ENCODE measurements around the gene MACROH2A1.

Gene MACROH2A1

GRCh38 chr5:135440916-135441315, 41.9 kb upstream of the MACROH2A1 start:
- H3K27ac Mint-ChIP-seq: no peak overlapping the region
- peaks cover 47% of the 10 kb centered on the region for H3K27me3 Mint-ChIP-seq
- no peaks in the 10 kb centered on the region for H3K4me1 Mint-ChIP-seq
- H3K4me3 Mint-ChIP-seq: no peak overlapping the region
- CTCF ChIA-PET: interaction anchor here (1.3 to 2.5 kb wide), 4 partner anchors 16 to 125 kb away, joined by 4 to 9 read pairs (median 8); no protein-coding TSS in a partner anchor
- H3K9me3 Mint-ChIP-seq: no peaks in the 10 kb centered on the region
- H3K36me3 Mint-ChIP-seq: no peaks in the 10 kb centered on the region
- DNase-seq: no peak

GRCh38 chr5:135439231-135440205, 40.5 kb upstream of the MACROH2A1 start:
- DNase-seq: no peak
- Mint-ChIP-seq H3K9me3 (no peaks in the 10 kb centered on the region), H3K4me3 (no peak overlapping the region), H3K27ac (no peak overlapping the region), H3K36me3 (no peaks in the 10 kb centered on the region), H3K27me3 (peaks cover 53% of the 10 kb centered on the region), H3K4me1 (no peaks in the 10 kb centered on the region)
- CTCF ChIA-PET: interaction anchor here (0.8 to 2.5 kb wide), 3 partner anchors 14 to 126 kb away, joined by 3 to 8 read pairs (median 6); no protein-coding TSS in a partner anchor

GRCh38 chr5:135438636-135439221, 39.7 kb upstream of the MACROH2A1 start:
- Mint-ChIP-seq H3K4me3 (no peak overlapping the region), H3K9me3 (no peaks in the 10 kb centered on the region)

GRCh38 chr5:135437796-135438560, 38.9 kb upstream of the MACROH2A1 start:
- no peak overlapping the region for H3K27ac Mint-ChIP-seq

More at GRCh38 chr5:135438636-135439221, 39.7 kb upstream of the MACROH2A1 start:
- H3K27ac Mint-ChIP-seq: no peak overlapping the region
- H3K4me1 Mint-ChIP-seq: no peaks in the 10 kb centered on the region
- H3K27me3 Mint-ChIP-seq: peaks cover 58% of the 10 kb centered on the region
- CTCF ChIA-PET: interaction anchor here (0.8 to 2.5 kb wide), 3 partner anchors 13 to 127 kb away, joined by 3 to 8 read pairs (median 6); no protein-coding TSS in a partner anchor
- no peaks in the 10 kb centered on the region for H3K36me3 Mint-ChIP-seq
- no peak for DNase-seq

GRCh38 chr5:135437422-135437795, 38.4 kb upstream of the MACROH2A1 start:
- no peak for DNase-seq
- H3K4me1 Mint-ChIP-seq: no peaks in the 10 kb centered on the region
- no peaks in the 10 kb centered on the region for H3K36me3 Mint-ChIP-seq
- H3K27ac Mint-ChIP-seq: no peak overlapping the region
- peaks cover 54% of the 10 kb centered on the region for H3K27me3 Mint-ChIP-seq
- no peak overlapping the region for H3K4me3 Mint-ChIP-seq
- CTCF ChIA-PET: no interaction called here
- H3K9me3 Mint-ChIP-seq: no peaks in the 10 kb centered on the region

More at GRCh38 chr5:135437796-135438560, 38.9 kb upstream of the MACROH2A1 start:
- no peaks in the 10 kb centered on the region for H3K4me1 Mint-ChIP-seq
- H3K36me3 Mint-ChIP-seq: no peaks in the 10 kb centered on the region
- H3K9me3 Mint-ChIP-seq: no peaks in the 10 kb centered on the region
- peaks cover 59% of the 10 kb centered on the region for H3K27me3 Mint-ChIP-seq
- DNase-seq: no peak
- no peak overlapping the region for H3K4me3 Mint-ChIP-seq
- CTCF ChIA-PET: no interaction called here

GRCh38 chr5:135436951-135437418, 38.0 kb upstream of the MACROH2A1 start:
- no peak for DNase-seq
- H3K36me3 Mint-ChIP-seq: no peaks in the 10 kb centered on the region
- H3K27ac Mint-ChIP-seq: no peak overlapping the region
- H3K9me3 Mint-ChIP-seq: no peaks in the 10 kb centered on the region
- no peaks in the 10 kb centered on the region for H3K4me1 Mint-ChIP-seq
- CTCF ChIA-PET: interaction anchor here (2.8 kb wide), 1 partner anchor 11 kb away, joined by 9 read pairs; no protein-coding TSS in a partner anchor
- no peak overlapping the region for H3K4me3 Mint-ChIP-seq
- peaks cover 54% of the 10 kb centered on the region for H3K27me3 Mint-ChIP-seq

- Mint-ChIP-seq H3K4me3 (no peak overlapping the region), H3K27me3 (peaks cover 48% of the 10 kb centered on the region)
Observed at GRCh38 chr5:135435467-135436330, 36.7 kb upstream of the MACROH2A1 start.

GRCh38 chr5:135434591-135435466, 35.8 kb upstream of the MACROH2A1 start:
- H3K4me1 Mint-ChIP-seq: no peaks in the 10 kb centered on the region

More at GRCh38 chr5:135435467-135436330, 36.7 kb upstream of the MACROH2A1 start:
- H3K4me1 Mint-ChIP-seq: no peaks in the 10 kb centered on the region
- H3K27ac Mint-ChIP-seq: no peak overlapping the region
- no peaks in the 10 kb centered on the region for H3K9me3 Mint-ChIP-seq
- H3K36me3 Mint-ChIP-seq: no peaks in the 10 kb centered on the region
- DNase-seq: no peak
- CTCF ChIA-PET: interaction anchor here (1.0 to 2.8 kb wide), 2 partner anchors 10 to 116 kb away, joined by 3 to 9 read pairs; no protein-coding TSS in a partner anchor

GRCh38 chr5:135433681-135434426, 34.8 kb upstream of the MACROH2A1 start:
- H3K27ac Mint-ChIP-seq: no peak overlapping the region
- H3K27me3 Mint-ChIP-seq: peaks cover 52% of the 10 kb centered on the region
- CTCF ChIA-PET: interaction anchor here (1.6 to 2.8 kb wide), 2 partner anchors 8 to 118 kb away, joined by 4 to 9 read pairs; no protein-coding TSS in a partner anchor
- H3K9me3 Mint-ChIP-seq: no peaks in the 10 kb centered on the region
- no peak overlapping the region for H3K4me3 Mint-ChIP-seq
- H3K4me1 Mint-ChIP-seq: no peaks in the 10 kb centered on the region
- DNase-seq: no peak
- no peaks in the 10 kb centered on the region for H3K36me3 Mint-ChIP-seq

More at GRCh38 chr5:135434591-135435466, 35.8 kb upstream of the MACROH2A1 start:
- Mint-ChIP-seq H3K4me3 (no peak overlapping the region), H3K27me3 (peaks cover 53% of the 10 kb centered on the region), H3K9me3 (no peaks in the 10 kb centered on the region), H3K36me3 (no peaks in the 10 kb centered on the region), H3K27ac (no peak overlapping the region)
- DNase-seq: no peak
- CTCF ChIA-PET: interaction anchor here (1.6 to 2.8 kb wide), 2 partner anchors 9 to 117 kb away, joined by 4 to 9 read pairs; no protein-coding TSS in a partner anchor

- Mint-ChIP-seq H3K36me3 (peaks cover 2% of the 10 kb centered on the region), H3K9me3 (peaks cover 4% of the 10 kb centered on the region), H3K27me3 (peaks cover 44% of the 10 kb centered on the region), H3K4me1 (no peaks in the 10 kb centered on the region), H3K27ac (no peak overlapping the region), H3K4me3 (no peak overlapping the region)
- CTCF ChIA-PET: no interaction called here
- no peak for DNase-seq
Observed at GRCh38 chr5:135432113-135432512, 33.1 kb upstream of the MACROH2A1 start.

GRCh38 chr5:135430135-135430437, 31.1 kb upstream of the MACROH2A1 start:
- CTCF ChIA-PET: no interaction called here
- H3K27me3 Mint-ChIP-seq: peaks cover 28% of the 10 kb centered on the region
- peaks cover 15% of the 10 kb centered on the region for H3K4me1 Mint-ChIP-seq
- no peak for DNase-seq
- no peak overlapping the region for H3K4me3 Mint-ChIP-seq
- peaks cover 2% of the 10 kb centered on the region for H3K36me3 Mint-ChIP-seq
- no peak overlapping the region for H3K27ac Mint-ChIP-seq
- H3K9me3 Mint-ChIP-seq: peaks cover 4% of the 10 kb centered on the region
